NT2/D1 (cell line): ENCODE data around the gene P2RX3.

Experiments
- YY1 ChIP-seq: IDR thresholded peaks from 2 replicates; pipeline ENCODE4 v1.6.1; 2011; ENCODE audit not compliant: insufficient read length, insufficient read depth
- ZNF274 ChIP-seq: IDR thresholded peaks from 2 replicates; pipeline ENCODE4 v1.6.1; 2011; ENCODE audit warnings: mild to moderate bottlenecking, low read depth, low read length

- TF ChIP-seq YY1: no peak
- TF ChIP-seq ZNF274: no peak
Measured at GRCh38 chr11:57409321-57410100, 71.4 kb downstream of the P2RX3 start.
